GM04504 (cell line): ENCODE measurements around the gene FPR2.
A peak's percentile ranks its signal among the peaks of the same experiment; 100 is the strongest.
"Not testable (repeated sequence)": the region's sequence is repeated elsewhere in the genome, so short reads cannot be mapped to it uniquely, and the experiment has no call there.

Experiments used
- DNase-seq: peaks from one replicate; pipeline ENCODE4 v3.0.0-alpha.2; 2012; ENCODE audit warnings: low read depth

Gene FPR2

GRCh38 chr19:51783372-51783771 is 22.4 kb downstream of the FPR2 start:
- DNase-seq, result no peak

GRCh38 chr19:51784109-51784785 is 23.3 kb downstream of the FPR2 start:
- no peak for DNase-seq

GRCh38 chr19:51784922-51785690 is 24.1 kb downstream of the FPR2 start:
- peak; percentile 38 for DNase-seq

- DNase-seq, result no peak
These were observed 25.9 kb downstream of the FPR2 start for GRCh38 chr19:51786646-51787494.

- DNase-seq, result no peak
These were observed 27.0 kb downstream of the FPR2 start for GRCh38 chr19:51788029-51788428.

GRCh38 chr19:51789061-51789795 is 28.2 kb downstream of the FPR2 start:
- no peak for DNase-seq

GRCh38 chr19:51792932-51793331 is 32.0 kb downstream of the FPR2 start:
- no peak for DNase-seq

- DNase-seq, result no peak
These were observed 33.0 kb downstream of the FPR2 start for GRCh38 chr19:51793994-51794393.

GRCh38 chr19:51794885-51795490 is 34.0 kb downstream of the FPR2 start, which contains the start of gene FPR3:
Gene FPR3, plus strand, starts transcription at chr19:51795157. Its CDS starts 28,592 bp downstream, at chr19:51823749.
- DNase-seq, result no peak

- no peak for DNase-seq
These were observed 35.3 kb downstream of the FPR2 start for GRCh38 chr19:51796195-51796679.

GRCh38 chr19:51797480-51797879 is 36.5 kb downstream of the FPR2 start:
- DNase-seq, result no peak

GRCh38 chr19:51798062-51798461 is 37.1 kb downstream of the FPR2 start:
- no peak for DNase-seq

GRCh38 chr19:51799034-51799773 is 38.2 kb downstream of the FPR2 start:
- peak; percentile 93 for DNase-seq

GRCh38 chr19:51799774-51800472 is 38.9 kb downstream of the FPR2 start:
- no peak for DNase-seq

GRCh38 chr19:51800473-51801244 is 39.7 kb downstream of the FPR2 start:
- DNase-seq, result no peak

GRCh38 chr19:51802775-51803174 is 41.8 kb downstream of the FPR2 start:
- no peak for DNase-seq

- DNase-seq, result no peak
These were observed 42.5 kb downstream of the FPR2 start for GRCh38 chr19:51803519-51803918.

- DNase-seq, result no peak
These were observed 43.0 kb downstream of the FPR2 start for GRCh38 chr19:51803967-51804366.

- DNase-seq, result not testable (repeated sequence)
These were observed 43.8 kb downstream of the FPR2 start for GRCh38 chr19:51804789-51805188.
